Renal cortex interstitium (tissue), 11 donors: Measurements from ENCODE around the gene MAST4. TPM values are rescaled to one million over a fixed set of nuclear protein-coding genes. Genes with fewer than 3 reads are reported as not detected.

Experiments used
- DNase-seq, 11 donors: peaks; one replicate each; pipeline ENCODE4 v3.0.0-alpha.2; 2013; ENCODE audit warnings: low read depth in 9 of 11, low spot score in 4 of 11; ENCODE audit errors: extremely low read depth in 1 of 11
- polyA plus RNA-seq, 3 donors: library from polyadenylated mRNA; unstranded; fragments of 120-200 nt; gene quantifications; one replicate each; pipeline ENCODE4 v1.2.1, GENCODE V29; 2013; ENCODE audit not compliant: insufficient read length in 3 of 3

Gene MAST4
- polyA plus RNA-seq, 3 donors, result 15.2 to 19.4 (median 16.8) TPM

DNA sequence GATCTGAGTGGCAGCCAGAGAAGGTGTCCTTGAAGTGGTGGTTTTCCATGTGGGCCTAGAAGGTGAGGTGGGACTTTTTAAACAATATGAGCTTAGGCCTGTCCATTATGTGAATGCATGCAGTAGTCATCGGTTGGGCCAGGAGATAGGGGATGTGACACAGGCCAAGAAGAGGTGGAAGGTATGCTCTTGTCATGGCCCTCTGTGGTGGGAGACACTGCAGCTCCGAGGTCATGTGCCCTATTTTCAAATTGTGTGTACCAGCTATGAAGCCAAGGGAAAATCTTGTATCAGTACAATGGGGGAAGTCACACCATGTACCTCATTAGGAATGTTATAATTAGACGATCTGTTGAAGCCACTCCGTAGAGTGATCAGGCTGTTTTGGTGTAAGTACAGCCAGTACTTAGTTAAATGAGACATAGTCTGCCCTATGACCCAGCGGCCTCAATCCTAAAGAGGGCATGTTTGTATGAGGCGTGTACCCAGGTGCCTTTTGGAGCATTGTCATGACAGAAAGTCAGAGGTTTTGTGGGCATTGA lies 280.1 kb downstream of the MAST4 start:
- no peak for DNase-seq

DNA sequence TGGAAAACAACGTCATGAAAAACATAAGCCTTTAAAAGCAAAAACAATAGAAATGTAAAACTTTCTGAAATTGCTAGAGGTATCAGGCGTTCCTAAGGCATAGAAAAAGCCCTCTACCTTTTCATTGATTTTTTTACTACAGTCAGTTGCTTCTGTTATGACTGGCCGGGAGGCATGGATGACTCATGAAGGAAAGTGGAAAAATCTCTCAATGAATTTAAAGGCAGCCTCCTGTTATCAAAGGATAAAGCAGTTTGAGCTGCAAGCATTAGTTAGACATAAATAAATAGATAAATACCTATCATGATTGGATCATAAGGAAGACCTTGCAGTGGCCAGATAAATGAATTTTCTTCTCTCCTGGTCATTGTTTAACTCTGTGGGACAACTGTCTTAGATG lies 281.6 kb downstream of the MAST4 start:
- DNase-seq, result no peak

DNA sequence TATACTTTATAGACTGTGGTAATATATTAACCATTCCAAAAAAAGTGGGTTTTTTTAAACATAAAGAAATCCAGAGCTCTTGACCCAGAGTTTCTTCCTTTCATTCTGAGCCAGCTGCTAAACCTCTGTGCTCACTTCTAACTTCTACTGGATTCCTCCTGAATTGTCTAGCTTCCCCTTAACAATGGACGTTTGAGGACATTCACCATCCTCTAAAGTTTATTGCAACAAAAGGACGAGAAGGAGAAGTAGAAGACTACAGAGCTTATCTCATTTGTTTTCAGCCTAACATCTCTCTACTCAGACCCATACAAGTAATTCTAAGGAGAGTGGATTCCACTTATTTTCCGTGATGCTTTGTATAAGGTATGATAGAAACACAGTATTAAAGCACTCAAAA lies 284.2 kb downstream of the MAST4 start:
- DNase-seq, result no peak

DNA sequence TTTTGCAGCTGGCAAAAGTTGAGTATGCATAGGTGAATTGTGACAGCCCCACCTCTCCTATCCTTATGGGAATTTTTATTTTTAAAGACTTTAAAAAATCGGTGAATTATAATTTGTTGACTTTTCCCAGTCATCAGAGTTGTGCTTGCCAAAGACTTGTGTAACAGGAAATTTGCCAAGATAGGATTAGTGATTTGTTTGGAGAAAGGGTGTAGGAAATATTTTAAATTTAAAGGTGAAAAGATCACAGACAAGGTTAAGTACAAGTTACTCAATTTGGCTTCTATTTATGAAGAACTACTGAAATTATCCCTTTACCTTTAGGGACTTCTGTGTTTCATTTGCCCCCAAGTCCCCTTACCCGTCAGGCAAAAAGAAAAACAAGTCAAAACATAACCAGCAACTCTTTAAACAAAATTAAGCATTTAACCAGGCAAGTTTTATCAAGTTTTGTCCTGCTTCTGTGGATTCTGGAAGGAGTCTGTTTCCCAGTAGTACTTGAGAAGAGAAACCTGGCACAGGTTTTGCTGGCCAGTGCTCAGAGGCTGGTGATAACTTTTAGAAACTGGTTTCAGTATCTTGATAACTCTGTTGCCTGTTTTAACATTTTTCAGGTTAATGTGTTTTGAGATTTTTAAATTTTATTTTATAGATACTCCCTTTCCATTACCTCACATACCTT lies 285.4 kb downstream of the MAST4 start:
- no peak for DNase-seq

DNA sequence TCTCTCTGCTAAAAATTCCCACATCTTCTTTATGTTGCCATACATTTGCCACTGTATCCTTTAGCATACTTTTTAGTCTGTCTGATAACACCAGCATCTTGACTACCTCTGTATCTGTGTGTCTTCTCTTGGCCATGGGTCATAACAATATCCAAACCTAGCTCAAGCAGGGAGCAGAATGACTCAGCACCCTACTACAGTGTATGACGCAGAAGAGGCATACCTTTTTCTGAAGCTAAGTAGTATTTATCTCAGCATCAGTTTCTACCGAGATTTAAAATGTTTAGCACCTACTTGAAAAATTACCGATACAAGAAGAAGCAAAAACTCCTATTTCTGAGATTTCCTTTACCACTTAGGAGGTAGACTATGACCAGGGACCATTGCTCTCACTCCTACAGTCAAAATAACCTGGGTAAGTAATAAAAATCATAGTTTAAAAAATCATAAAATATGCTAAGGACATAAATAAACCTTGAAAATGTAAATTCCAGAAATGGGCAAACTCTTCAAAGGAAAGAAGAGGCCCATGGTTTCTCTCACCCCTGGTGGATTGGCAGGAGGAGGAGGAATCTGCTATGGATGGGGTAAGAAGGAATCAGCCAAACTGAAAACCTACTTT lies 286.5 kb downstream of the MAST4 start:
- no peak for DNase-seq

DNA sequence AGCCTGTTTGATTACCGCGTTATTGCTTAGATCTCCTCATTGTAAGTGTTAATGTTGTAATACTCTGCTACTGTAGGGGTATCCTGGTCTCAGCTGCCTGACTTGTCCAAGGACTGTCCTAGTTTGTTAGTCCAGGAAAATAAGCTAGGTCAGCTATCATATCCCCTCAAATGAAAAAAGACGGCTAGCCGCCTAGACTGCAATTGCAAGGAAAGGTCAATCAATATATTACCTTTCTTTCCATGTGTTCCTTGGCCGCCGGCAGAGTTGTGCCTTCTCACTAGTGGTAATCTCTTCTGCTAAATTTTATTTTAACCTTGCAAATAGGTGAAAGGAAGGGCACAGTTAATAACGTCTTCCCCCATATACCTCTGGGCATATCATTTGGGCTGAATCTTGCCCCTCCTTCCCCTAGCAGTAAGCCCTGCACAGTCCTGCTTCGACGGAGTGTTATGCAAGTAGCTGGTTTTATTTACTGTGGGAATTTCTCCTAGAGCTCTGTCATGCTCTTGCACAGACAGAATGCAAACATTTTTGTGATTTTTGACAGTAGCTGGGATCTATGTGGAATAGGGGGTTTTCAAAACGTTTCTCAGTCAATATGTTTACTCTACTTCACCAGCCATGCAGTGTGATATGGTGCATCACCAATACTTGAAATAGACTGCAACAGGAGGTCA lies 288.5 kb downstream of the MAST4 start:
- no peak for DNase-seq

DNA sequence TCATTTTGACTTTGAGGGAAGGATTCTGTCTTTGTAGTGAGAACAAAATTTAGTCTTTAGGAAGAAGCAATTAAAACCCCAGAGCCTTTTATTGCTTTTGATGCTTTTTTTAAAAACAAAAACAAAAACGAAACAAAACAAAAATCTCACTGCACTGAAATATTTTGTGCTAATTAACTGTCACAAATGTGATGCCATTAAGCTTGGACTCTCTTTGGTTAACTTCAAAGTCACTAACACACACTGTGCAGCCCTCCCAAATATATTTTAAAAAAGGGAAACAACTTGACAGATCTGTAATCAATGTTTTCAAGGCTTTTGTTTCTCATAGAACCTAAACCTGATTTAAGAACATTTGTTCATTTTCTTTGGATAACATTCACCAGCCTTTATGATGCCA lies 290.7 kb downstream of the MAST4 start:
- no peak for DNase-seq

DNA sequence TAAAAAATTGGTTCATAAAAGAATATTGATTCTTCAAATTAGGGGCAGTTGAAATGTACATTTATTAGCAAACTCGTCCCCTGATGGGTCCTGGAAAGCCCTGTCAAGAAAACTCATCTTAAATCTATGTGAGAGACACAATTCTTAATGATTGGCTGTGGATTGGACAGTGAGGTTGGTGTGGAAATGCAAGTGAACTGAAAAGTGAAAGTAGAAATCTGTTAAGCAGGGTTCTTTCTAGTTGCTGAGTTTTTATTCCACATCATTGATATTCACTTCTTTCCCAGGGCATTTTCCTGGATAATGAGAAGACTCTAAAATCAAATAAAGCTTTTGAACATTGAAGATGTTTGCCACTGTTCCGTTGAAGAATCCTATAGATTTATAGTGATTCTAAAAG lies 292.4 kb downstream of the MAST4 start:
- no peak for DNase-seq

DNA sequence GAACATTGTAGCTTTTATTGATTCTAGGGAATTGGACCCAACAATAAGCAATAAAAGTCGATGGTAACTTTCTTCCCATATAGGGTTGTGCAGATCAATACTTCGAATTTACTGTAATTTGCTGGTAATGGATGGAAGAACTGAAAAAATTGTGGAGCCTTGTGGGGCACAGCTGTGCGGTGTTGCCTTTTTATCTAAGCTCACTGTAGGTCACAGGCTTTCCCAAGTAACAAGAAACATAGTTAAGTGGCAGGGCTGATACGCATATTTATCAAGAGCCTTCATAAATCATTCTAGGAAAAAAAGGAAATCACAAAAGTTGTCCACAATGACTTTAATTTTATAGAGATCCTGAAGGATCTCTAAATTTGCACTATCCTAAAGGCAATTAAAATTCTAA lies 292.9 kb downstream of the MAST4 start:
- DNase-seq, result no peak

DNA sequence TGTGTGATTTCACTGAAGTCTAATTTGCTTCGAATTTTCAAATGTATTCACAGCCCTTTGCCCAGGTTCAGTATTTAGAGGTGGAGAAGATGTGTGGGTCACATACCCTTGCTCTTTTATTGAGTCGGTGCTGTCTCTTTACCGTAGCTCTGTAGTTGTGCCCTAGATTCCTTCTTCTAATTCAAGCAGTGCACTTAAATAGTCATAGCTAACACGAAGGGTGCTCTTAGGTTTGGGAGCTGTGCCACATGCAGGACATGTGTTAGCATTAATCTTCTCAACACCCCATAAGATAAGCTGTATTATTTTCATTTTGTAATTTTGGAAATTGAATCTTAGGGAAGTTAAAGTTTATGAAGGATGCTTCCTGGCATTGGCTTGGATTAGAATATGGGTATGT lies 293.3 kb downstream of the MAST4 start:
- no peak for DNase-seq

DNA sequence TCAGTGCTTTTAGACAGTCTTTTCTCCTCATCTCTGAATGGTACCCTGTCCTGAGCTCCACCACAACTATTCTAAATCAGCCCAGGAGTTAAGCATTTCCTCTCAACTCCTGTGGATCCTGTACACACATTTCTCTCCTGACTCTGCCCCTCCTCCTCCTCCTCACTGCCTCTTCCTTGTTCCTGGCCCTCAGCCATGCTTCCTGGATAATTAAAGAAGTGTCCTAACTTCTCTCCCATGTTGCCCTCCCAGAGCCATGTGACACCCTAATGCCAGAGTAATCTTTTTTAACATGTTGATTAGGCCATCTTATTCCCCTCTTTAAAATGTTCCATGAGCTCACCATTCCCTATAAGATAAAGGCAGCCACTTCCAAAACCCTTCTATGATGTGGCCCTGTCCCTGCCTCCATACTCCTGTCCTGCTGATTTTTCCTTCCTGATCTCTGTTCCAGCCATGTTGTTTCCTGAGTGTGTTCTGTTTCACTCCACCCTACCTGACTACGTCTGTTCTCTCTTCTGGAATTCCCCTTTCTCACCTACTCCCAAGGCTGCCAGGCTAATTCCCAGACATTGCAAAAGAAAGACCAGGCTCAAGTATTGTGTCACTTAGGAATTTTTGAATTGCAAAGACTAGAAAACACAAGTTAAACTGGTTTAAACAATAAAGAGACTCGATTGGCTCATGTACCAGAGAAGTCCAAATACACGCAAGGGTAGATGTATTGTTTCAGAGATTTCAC lies 295.2 kb downstream of the MAST4 start:
- DNase-seq, result no peak

DNA sequence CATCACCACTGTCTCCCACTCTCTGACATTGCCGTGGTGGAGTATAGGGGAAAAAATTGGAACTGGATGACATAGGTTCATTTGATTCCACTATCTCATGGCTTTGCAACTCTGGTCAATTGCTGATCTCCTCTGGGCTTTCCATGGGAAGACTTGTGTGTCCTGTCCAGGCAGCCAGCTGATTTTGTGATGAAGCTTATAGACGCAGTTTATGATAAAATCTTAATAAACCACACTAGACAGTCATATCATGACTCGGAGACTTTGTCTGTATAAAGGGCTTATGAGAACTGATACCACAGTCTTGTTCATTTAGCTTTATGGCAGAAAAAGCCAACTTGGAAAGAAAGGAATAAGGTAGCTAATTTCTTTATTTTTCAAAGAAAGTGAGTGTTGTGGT lies 296.5 kb downstream of the MAST4 start:
- no peak for DNase-seq

DNA sequence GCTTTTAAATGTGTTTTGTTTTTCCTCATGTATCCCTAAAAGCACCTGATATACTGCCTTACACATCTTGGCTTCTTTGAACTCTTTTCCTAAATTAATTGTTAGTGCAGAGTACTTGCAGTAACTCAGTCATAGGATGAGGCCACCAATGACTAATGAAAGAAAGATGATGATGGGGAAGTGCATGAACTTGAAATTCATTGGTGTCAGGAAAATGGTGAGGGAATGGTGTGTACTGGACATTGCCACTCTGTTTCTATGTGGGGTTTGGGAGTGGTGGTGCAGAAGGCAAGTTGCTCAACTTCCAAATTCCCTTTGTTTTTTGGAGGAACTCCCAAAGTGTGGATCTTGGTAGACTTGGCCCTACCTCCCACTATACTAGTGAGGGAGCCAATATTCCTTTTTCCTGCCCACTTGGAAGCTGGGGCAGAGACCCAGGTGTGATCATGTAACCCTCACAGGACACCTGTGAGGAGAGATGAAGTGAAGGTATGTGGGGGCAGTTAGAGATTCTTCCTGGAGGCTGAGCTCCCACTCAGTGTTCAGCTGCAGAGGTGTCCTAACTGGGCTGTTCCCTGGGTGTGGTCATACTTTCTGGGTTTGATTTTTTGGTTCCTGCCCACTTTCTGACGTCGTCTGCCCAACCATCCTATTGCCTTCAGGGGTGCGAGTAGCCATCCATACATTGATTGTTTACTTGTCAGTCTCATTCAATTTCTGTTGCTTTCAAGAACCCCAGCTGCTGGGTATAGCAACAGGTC lies 298.5 kb downstream of the MAST4 start:
- DNase-seq, result no peak

DNA sequence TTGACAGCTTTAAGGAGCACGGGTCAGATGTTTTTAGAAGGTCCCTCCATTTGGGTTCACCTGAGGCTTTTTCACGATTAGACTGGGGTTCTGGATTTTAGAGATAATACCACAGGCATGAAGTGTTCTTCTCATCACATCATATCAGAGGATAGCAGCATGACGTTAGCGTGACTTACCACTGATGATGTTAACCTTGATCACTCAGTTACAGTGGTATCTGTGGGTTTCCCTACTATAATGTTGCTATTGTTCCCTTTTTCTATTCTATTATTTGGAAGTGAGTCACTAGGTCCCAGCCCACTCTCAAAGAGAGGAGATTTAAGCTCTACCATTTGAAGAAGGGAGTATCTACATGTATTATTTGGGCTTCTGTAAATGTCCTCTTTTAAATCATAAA lies 300.0 kb downstream of the MAST4 start:
- DNase-seq, result no peak

DNA sequence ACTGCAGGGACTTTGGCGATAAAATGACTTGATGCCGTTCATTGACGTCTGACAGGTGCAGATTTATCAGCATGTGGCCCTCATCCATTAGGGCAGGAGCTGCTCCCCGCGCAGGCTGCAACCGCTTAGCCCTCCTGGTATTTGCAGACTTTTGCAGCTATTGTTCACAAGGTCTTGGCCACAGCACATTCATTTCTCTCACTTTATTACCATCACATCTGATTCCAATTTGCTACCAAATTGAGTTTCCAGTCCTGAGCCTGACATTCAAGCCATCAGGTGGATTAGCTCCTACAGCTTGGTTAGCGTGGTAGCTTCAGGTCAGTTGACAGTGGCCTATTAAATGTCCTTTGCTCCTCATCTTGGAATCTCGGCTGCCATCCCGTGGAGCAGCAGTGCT lies 301.2 kb downstream of the MAST4 start:
- DNase-seq, result no peak

DNA sequence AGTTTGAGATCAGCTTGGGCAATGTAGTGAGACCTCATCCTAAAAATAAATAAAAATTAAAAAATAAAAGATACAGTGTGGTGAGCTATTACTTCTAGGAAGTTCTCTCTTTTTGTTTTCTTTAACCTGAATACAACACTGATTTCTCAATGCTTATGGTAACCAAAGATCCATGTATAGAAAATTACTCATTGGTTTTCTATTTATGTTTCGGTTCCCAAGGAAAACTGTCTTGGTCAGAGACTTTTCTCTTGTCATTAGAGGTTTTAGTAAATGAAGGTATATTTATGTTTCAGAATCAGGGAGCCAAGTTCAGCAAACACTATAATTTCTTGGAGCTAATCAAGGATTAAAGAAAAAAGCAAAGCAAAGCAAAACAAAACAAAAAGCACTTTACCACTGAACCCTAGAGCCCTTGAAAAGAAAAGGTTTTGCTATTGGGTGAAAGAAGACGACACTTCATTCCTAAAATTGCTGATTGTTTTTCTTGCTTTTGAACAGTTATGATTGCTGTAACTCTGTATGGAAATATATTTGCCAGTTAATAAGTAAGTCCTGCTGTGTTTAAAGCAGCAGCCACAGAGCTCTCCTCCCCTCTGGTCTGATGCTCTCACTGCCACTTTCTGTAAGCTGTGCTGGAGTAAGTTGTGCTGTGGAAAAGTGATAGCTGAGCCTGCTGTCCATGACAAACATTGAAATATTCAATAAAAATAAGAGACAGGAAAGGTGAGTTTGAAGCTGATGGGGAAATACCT lies 302.2 kb downstream of the MAST4 start:
- DNase-seq, result no peak

DNA sequence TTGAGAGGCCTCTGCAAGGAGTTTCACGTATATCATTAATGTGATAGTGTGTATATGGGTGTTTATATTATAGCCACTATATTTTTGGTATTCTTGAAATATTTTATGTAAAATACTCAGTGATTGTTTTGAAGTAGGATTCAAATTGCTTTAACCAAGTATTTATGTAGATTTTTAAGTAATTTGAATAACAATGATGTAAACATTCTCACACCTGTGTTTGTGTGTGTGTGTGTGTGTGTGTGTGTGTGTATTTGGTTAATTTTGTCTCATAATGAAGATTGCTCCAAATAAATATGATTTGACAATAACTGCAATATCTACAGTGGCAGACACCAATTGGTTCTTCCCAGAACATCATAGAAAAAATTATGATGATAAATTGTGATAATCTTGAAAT lies 307.0 kb downstream of the MAST4 start:
- DNase-seq, result no peak

DNA sequence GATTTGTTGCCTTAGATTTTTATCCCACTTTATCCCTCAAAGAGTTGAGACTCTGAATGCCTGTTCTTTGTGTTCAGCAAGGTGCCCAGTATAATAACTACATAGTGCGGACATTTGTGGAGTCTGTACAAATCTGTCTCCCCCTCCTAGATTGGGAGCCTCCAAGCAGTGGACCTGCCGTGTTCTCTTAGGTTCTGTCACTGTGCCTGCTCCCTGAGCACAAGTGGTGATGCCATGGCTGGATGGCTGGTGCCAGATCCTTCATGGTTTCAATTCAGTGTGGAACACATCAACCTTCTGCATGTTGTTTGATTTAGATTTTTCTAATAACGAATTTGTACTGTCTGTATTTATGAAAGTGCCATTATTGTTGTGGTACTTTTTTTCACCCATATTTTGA lies 307.5 kb downstream of the MAST4 start:
- DNase-seq, result no peak
